ENCODE measurements around the gene NXPE4.

Gene NXPE4

GRCh38 chr11:114563077-114563476, 32.5 kb downstream of the NXPE4 start:
- DNase-seq (ENCODE audit: low read depth in 2 of 3, low spot score in 2 of 3): no peak

GRCh38 chr11:114562166-114562916, 33.2 kb downstream of the NXPE4 start:
- DNase-seq (ENCODE audit: low read depth in 2 of 3, low spot score in 2 of 3): no peak

GRCh38 chr11:114559425-114560310, 35.9 kb downstream of the NXPE4 start, which contains the start of gene NXPE1:
NXPE1 (minus strand) TSS chr11:114559881; CDS start chr11:114551201, 8,680 bp downstream.
- no peak for DNase-seq (ENCODE audit: low read depth in 2 of 3, low spot score in 2 of 3)

DNA sequence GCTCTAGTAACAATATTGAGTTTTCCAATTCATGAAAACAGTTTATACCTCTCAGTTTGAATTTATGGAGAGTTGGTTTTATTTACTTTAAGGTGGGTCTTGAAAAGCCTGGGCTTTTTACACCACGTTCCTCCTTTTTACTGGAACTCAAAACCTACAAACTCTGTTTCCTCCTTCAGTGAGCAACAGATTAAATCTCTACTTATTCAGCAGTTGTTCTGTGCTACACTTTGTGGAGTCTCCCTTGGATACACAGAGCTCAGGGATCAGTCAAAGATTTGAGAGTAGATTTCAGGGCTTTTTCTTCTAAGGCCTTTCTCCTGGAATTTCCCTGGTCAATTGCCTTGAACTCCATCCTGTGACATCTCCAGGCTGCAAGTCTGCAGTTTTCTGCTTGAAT, 39.5 kb downstream of the NXPE4 start:
- no peak for DNase-seq (ENCODE audit: low read depth in 2 of 3, low spot score in 2 of 3)

- no peak for DNase-seq (ENCODE audit: low read depth in 2 of 3, low spot score in 2 of 3)
Observed at GRCh38 chr11:114553642-114554041, 41.9 kb downstream of the NXPE4 start.

- no peak for DNase-seq (ENCODE audit: low read depth in 2 of 3, low spot score in 2 of 3)
Observed at GRCh38 chr11:114551060-114551459, 44.5 kb downstream of the NXPE4 start.

DNA sequence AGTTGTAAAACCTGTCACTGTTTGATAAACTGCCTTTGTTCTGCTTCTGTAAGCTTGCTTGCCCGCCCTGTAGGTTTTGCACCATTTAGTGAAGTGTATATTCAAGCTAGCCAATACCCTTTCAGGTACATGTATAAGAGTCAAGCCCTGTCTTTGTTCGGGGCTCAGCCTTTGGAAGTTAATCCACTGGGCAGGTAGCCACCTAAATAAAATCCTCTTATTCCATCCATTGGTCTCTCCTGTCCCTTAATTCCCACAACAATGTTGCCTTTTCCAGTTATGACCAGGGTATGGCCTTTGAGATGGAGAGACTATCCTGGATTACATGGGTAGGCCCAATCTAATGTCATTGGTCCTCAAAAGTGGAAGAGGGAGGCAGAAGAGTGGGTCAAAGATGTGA, 69.9 kb downstream of the NXPE4 start:
- no peak for DNase-seq (ENCODE audit: low read depth in 2 of 3, low spot score in 2 of 3)

DNA sequence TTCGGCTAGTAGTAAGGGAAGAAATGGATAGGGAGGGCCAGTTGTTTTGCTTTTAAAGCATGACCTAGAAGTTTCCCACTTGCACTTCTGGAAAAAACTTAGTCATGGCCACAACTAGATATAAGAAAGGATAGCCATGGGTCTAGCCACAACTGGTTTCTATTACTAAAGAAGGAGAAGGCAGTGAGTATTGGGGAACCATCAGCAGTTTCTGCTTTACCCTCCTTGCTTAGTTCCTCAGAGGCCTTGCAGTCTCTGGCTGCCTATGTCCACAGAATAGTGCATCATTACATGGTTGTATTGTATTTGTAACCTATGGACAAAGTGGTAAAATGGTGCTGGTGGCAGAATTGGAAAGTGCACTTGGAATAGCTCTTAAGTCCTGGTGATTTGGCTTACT, 71.5 kb downstream of the NXPE4 start:
- no peak for DNase-seq (ENCODE audit: low read depth in 2 of 3, low spot score in 2 of 3)

DNA sequence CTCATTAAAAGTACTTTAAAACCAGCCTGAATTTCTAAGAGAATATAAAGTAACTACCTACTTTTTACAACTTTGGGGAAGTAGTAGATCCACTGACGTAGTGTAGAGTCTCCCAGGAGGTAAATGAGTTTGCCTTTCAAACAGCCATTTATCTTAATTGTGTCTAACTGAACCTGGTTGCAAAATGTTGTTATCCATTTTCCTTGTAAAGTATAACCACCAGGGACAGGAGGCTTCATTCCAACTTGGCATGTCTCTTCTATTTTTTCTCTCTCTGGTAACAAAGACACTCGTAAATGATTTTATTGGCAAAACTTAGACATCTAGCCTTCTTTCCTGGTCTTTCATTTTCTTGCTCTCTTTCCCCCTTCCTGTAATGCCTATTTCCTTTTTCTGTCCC, 72.8 kb downstream of the NXPE4 start:
- no peak for DNase-seq (ENCODE audit: low read depth in 2 of 3, low spot score in 2 of 3)
